GM10266 (cell line): ENCODE data around the gene LOXL1.

Source experiments
- DNase-seq: peaks from one replicate; pipeline ENCODE4 v3.0.0; 2012; ENCODE audit errors: extremely low spot score
- CTCF ChIP-seq: IDR thresholded peaks from 2 replicates; pipeline ENCODE4 v1.5.1; 2012; ENCODE audit warnings: mild to moderate bottlenecking, low read depth; ENCODE audit not compliant: control insufficient read depth, insufficient read depth; ENCODE audit errors: missing control alignments

Gene LOXL1

GRCh38 chr15:73919706-73920105 lies 6.6 kb upstream of the LOXL1 start:
- no peak for TF ChIP-seq CTCF
- DNase-seq: no peak

- DNase-seq: no peak
- TF ChIP-seq CTCF: no peak
Measured at GRCh38 chr15:73921254-73921925, 4.9 kb upstream of the LOXL1 start.

GRCh38 chr15:73922186-73923151 lies 3.8 kb upstream of the LOXL1 start:
- no peak for TF ChIP-seq CTCF
- no peak for DNase-seq

GRCh38 chr15:73923156-73923487 lies 3.1 kb upstream of the LOXL1 start:
- no peak for DNase-seq
- TF ChIP-seq CTCF: no peak

GRCh38 chr15:73923488-73924164 lies 2.6 kb upstream of the LOXL1 start:
- TF ChIP-seq CTCF: no peak
- no peak for DNase-seq

GRCh38 chr15:73924171-73924921 lies 1.9 kb upstream of the LOXL1 start:
- DNase-seq: no peak
- TF ChIP-seq CTCF: no peak
